GM10847 (cell line): ENCODE data around the gene VGLL4.

Source experiments
- POLR2A ChIP-seq: IDR thresholded peaks from 2 replicates; pipeline ENCODE4 v1.6.1; 2011; ENCODE audit not compliant: insufficient read length; ENCODE audit errors: extremely low read depth

Gene VGLL4

DNA sequence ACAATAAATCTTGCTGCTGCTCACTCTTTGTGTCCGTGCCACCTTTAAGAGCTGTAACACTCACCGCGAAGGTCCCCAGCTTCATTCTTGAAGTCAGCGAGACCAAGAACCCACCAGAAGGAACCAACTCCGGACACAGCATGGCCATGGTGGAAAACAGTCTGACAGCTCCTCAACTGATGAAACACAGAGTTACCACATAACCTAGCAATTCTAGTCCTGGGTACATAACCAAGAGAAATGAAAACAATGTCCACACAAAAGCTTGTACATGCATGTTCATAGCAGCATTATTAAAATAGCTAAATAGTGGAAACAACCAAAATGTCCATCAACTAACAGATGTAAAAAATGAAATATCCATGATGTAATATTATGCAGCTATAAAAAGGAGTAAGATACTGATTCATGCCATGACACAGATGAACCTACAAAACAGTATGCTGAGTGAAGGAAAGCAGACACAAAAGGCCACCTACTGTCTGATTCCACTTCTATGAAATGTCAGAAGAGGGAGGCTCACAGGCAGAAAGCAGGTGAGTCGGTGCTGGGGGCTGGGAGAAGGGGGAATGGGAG is 36.8 kb downstream of the VGLL4 start:
- TF ChIP-seq POLR2A = no peak

DNA sequence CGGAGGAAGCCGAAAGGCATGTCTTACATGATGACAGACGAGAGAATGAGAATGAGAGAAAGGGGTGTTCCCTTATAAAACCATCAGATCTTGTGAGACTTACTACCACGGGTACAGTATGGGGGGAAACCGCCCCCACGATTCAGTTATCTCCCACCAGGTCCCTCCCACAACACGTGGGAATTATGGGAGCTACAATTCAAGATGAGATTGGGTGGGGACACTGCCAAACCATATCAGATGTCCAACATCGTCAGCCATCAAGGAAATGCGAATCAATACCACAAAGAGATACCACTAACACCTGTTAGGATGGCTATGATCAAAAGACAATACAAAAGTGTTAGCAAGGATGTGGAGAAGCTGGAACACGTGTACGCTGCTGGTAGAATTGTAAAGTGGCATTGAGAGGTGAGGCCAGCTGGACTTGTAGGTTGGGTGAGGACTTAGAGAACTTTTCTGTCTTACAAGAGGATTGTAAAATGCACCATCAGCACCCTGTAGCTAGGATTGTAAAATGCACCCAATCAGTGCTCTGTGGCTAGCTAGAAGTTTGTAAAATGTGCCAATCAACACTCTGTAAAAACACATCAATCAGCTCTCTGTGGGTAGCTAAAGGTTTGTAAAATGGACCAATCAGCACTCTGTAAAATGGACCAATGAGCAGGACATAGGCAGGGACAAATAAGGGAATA is 37.5 kb downstream of the VGLL4 start:
- TF ChIP-seq POLR2A = no peak

DNA sequence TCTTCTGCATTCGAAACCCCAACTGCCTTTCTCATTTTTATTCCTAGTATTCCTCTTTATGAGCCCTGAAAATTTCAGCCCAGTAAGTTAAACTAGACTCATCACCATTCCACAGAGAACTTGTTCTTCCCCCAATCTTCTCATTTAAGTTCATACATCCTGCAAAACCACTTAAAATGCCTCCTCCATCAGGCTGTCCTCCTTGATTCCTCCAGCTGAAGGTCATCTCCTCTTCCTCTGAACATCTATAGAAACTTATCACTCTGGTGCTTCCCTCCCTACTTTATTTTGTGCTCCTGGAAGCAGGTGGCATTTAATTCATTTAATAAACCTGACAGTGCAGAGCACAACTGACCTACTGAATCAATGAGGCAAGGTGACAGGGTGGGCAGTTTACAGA is 38.3 kb downstream of the VGLL4 start:
- TF ChIP-seq POLR2A = no peak

DNA sequence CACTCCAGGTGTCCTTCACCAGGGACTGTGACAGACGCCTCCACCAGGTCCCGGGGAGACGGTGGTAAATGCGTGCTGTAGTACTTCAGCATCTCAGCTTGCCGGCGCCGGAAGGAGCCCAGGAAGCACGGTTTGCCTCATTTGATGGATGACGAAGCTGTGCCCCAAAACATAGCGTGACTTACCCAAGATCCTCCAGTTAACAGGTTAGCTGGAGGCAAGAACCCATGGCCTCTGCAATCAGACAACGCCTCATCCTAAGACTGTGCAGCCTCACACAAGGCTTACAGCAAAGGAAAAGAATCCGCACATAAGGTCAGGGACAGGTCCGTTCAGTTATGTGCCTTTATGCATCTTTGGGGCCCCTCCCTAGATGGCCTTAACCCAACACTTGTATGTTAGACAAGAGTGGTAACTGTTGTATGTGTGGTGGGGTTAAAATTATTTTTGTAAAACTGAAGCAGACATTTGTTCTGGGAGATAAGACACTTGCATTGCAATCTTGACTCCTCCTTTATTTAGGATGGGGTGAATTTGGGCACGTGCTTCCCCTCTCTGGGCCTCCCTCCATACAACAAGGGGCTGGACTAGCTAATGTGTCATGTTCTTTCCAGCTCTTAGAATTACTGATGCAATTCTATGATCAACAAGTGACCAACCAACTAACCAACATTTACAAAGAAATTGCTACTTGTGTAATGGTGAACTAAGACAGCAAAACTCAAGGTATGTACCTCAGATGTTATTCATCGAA is 39.4 kb downstream of the VGLL4 start:
- TF ChIP-seq POLR2A = no peak

DNA sequence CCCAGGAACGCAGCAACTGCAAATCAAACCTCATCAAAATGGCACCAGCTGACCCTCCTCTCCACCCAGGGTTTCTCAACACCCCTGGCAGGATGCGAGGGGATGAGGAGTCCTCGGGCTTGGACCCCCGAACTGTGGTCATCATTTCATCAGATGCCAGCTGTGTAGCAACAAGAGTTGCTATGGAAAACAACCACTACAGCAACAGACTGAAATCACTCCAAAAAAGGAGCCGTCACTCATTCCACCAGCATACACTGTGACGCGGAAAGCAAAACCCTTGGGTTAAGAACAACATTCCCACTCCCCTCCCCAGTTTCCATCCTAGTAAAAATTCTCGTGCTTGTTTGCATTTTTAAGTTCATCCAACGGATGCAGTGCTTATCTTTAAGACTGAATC is 40.1 kb downstream of the VGLL4 start:
- no peak for TF ChIP-seq POLR2A

DNA sequence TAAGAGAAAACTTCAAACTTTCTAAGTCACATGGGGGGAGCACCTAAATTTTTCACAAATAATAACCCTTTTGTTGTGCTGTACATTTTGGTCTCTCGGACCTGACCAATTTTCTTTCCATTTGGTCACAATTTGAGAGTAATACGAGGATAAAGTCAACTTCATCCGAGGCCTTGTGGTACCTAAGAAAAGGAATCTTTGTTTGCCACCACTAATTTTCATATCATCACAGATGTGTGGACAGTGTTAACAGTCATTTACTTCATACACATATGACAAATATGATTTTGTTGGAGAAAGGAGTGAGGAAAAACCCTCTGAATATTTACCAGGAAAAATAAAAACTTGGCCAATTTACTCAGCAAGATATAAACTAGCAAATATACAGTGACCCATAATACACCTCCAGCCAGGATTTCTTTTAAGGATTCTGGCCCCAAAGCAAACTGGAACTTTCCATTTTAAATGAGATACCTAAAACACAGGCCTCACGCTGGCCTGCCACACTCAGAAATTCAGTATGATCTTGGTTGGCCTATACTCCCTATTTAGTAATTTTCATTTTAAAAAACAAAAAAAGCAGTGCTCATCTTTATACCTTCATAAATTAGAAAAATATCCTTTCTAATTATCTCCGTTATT is 40.7 kb downstream of the VGLL4 start:
- TF ChIP-seq POLR2A = no peak

DNA sequence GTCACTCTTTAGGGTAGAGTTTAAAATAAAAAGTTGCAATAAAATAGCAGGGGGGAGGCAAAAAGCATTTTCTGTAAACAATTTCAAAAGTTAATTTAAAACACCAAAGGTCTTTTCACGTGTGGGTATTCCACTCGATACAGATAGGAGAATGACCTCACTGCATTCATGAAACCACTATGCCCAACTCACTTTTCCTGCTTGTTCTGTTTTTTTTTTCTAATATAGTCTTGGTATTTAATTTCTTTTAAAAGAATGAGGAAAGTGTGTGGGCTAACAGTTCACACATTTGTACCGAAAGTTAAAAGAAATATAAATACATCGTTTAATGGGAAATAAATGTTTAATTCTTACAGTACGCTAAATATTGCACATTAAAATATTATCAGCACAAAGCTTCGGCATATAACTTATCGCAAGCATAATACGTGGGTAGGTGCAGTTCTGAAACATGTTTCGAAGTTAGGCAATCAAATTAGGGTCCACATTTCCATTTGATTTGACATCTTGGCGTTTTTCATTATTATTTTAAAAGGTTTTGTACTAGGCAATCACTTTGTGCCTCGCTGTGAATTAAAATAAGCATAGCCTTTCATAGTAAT is 41.4 kb downstream of the VGLL4 start:
- TF ChIP-seq POLR2A = no peak

DNA sequence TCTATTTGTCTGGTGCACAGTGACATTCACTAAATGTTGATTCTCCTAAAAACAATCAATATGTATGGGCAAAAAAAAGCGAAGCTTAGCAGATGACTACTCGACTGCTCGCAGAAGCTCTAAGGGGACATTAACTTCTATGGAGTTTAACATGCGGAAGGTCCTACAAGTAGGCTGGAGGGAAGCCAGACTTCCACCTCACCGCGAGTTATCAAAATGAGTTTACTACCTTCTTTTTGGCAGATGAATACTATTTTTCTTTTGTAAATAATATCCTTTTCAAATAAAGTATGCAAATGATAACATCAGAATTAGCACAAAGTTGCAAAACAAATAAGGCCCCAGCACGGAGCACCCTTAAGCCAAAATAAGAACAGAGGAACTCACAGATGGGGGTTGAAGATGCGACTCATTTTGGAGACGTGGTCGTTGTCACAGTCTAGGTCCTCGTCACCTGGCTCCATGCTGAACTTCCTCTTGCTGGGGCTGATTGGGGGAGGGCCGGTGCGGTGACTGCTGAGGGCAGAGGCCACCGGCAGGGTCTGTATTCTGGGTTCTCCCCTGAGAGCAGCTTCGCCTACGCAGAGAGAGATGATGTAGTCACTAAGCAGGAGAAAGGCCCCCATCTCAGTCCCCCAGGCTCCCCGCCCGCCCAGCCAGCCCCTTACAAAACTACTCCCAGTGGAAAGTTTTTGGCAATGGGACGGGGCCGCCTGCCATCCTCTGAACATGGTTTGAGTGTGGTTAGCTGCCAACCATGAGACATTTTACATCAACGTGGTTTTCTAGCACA is 42.1 kb downstream of the VGLL4 start:
- no peak for TF ChIP-seq POLR2A

DNA sequence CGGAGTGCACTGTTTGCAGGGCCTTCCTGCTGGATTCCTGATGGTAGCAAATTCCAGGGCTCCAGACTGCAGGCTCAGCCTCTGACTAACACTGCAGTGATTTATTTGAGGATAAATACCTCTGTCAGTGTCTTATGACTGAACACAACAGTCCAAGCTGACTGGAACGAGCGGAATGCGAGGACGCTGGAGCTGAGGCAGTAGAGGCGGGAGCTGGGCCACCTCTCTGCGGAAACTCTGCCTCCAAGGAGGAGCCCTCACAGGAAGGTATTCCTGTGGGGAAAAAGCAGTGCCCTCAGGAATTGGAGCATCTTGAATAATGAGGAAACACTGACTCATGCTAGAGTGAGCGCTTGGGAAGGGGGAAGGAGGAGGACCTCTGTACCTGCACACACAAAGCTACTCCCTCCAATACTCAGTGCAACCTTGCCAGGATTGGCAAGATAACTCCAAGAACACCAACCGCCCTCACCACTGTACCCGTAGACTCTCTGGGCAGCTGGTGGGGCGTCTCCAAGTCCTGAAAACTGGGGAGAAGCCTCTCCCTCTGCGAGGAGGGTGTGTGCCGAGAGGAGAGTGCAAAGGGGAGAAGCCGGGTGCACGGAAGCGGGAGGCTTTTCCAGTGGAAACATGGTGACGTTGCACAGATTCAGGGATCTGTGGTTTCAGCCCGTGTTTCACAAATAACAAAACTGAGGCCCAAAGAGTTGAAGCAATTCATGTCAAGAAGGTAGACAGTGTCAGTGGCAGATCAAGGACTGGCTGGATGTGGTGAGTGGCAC is 43.0 kb downstream of the VGLL4 start:
- no peak for TF ChIP-seq POLR2A

DNA sequence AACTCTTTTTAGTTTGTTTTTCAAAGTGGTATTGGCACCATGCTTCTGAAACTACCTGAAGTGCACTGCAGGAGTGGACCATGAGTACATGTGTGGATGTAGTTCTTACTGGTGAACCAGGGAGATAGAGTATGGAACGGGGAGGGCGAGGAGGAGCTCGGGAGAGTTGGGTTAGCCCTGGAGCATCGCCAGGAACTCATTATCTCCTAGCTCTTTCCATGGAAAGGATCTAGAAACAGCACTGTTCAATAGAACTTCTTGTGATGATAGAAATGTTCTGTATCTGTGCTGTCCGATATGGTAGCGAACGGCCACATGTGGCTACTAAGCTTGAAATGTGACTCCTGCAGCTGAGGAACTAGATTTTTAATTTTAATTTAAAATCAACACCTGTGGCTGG is 47.3 kb downstream of the VGLL4 start:
- no peak for TF ChIP-seq POLR2A

DNA sequence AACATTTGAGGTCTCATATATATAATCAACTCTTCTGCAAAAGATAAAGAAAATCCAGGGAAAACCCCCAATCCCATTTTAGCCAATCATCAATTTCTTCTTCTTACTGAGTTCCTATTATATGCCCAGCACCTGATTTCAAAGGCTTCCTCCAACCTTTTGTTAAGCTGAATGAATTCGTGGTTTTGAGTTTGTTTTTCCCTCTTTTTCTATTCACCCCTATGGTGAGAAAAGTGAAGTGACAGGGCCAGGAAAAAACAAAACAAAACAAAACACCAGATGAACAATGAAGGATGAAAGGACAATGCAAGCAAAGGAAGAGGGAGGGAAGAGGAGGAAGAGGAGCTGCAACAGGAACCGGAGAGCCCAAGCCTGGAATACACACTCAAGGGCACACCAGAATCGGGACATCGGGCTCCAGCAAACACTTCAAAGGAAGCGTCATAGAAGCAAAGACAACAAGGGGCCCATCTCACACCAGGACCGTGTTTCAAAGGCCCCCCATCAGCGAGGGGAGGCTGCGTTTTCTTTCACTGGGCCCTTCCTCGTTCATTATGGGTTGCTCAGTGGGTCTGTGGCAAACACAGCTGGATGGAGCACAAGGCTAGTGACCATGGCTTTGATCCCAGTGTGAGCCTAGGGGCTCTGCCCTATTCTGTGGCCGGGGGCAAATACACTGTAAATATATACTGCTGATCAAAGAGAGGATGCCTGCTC is 50.2 kb downstream of the VGLL4 start:
- no peak for TF ChIP-seq POLR2A

DNA sequence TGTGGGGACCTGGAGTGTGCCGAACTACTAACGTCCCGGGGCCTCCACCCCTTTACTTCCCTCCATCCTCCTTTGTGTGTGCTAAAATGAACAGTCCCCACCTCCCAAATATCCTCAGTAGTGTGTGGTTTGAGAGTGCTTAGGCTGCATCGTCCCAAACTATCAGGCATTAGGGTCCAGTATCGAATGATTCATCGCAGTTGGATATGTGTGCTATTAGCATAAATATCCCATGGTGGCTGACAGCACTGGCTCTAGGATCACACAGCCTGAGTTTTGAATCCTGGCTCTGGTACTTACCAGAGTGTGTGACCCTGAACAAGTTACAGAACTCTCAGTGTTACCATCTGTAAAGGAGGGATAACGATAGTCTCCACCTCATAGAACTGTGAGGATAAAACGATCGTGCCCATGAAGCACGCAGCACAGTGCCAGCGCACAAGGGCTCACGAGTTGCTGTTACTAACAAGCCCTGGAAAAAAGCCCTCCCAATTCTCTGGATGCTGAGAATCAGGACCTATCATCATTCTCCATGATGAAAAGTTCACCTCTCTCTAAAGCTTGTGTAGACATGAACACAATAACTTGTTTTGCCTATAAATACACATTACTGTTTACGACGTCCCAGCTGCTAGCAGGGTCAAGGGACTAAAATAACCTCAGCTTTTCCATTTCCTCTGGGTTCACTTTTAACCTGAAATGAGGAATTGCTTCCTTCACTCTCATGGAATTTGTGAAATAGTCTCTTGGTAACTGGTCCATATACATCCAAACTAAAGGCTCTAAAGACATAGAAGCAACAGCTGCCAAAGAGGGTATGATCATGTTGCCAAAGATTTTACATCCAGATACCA is 51.0 kb downstream of the VGLL4 start:
- no peak for TF ChIP-seq POLR2A
